HCT116 (cell line): ENCODE data around the gene NFIA. TPM values are rescaled to one million over a fixed set of nuclear protein-coding genes. Genes with fewer than 3 reads are reported as not detected.

Source experiments
- ATAC-seq: fragments of 200-7000 bp; cut with Tn5 transposase; 2 replicates; pipeline ENCODE4 v1.9.1; 2020; ENCODE audit warnings: mild to moderate bottlenecking, moderate library complexity
- BruUV-seq: library from RNA; stranded (reverse); fragments of 400-500 nt; replicated peaks from 2 replicates; lab custom pipeline; 2021; lab: Mats Ljungman, UMichigan
- CTCF ChIA-PET: fragments of 300-600 bp; sonication (Branson Sonifier 250); formaldehyde crosslinking; loops from one replicate; lab custom pipeline; 2021; ENCODE audit warnings: antibody characterized with exemption; lab: Charles Lee
- POLR2A ChIA-PET: fragments of 300-600, 350-600 bp; sonication (Branson Sonifier 250); formaldehyde crosslinking; loops from one replicate; lab custom pipeline; 2021; ENCODE audit warnings: antibody characterized with exemption; lab: Charles Lee
- RAD21 ChIA-PET, 2 experiments: fragments of 300-600 bp; sonication (Branson Sonifier 250); formaldehyde crosslinking; loops; one replicate each; lab custom pipeline; 2023; ENCODE audit warnings: low total read pairs in 2 of 2; ENCODE audit not compliant: uncharacterized antibody in 2 of 2, unreplicated experiment in 2 of 2, low non-redundant PET in 1 of 2; lab: Charles Lee
- DNase-seq: peaks from one replicate; pipeline ENCODE4 v3.0.0-alpha.2; 2010; ENCODE audit warnings: low read depth, low spot score
- H2AFZ ChIP-seq: fragments of 200-600 bp; shearing (Covaris generic), sonication (generic); 2 replicates; pipeline ENCODE4 v1.6.1; 2017; ENCODE audit warnings: low read depth, mixed run types, mixed read lengths, antibody characterized with exemption, low read length; ENCODE audit not compliant: poor library complexity, severe bottlenecking
- H3K27ac ChIP-seq: 2 replicates; pipeline ENCODE4 v1.5.1; 2012; ENCODE audit warnings: low read depth, low read length
- H3K27me3 ChIP-seq: fragments of 200-600 bp; sonication (generic); 2 replicates; pipeline ENCODE4 v1.6.1; 2016; ENCODE audit warnings: mixed run types, low read length, mixed read lengths; ENCODE audit not compliant: insufficient read depth
- H3K36me3 ChIP-seq, 2 experiments: fragments of 200-500 bp in 1 of 2; fragments of 200-600 bp in 1 of 2; sonication (Bioruptor generic) in 1 of 2; sonication (generic) in 1 of 2; 2 replicates each; pipeline versions ENCODE4 v1.5.1 to v1.6.1; 2014 to 2016; ENCODE audit warnings: low read length in 2 of 2, inconsistent platforms in 1 of 2, mixed read lengths in 1 of 2, mixed run types in 1 of 2; ENCODE audit not compliant: insufficient read depth in 2 of 2, control insufficient read depth in 1 of 2
- H3K4me1 ChIP-seq, 2 experiments: fragments of 200-600 bp in 1 of 2; sonication (generic) in 1 of 2; 2 replicates each; pipeline versions ENCODE4 v1.5.1 to v1.6.1; 2012 to 2017; ENCODE audit warnings: low read length in 2 of 2, inconsistent platforms in 1 of 2, mild to moderate bottlenecking in 1 of 2, mixed read lengths in 1 of 2, mixed run types in 1 of 2, moderate library complexity in 1 of 2; ENCODE audit not compliant: insufficient read depth in 2 of 2, control insufficient read depth in 1 of 2
- H3K4me2 ChIP-seq: fragments of 200-600 bp; sonication (generic); 2 replicates; pipeline ENCODE4 v1.6.1; 2017; ENCODE audit warnings: mixed run types, low read length, mixed read lengths
- H3K4me3 ChIP-seq, 2 experiments: fragments of 200-600 bp in 1 of 2; sonication (generic) in 1 of 2; replicated peaks in 1 of 2; 2 replicates each; pipeline ENCODE4 v1.5.1; 2011 to 2016; ENCODE audit warnings: low read length in 2 of 2, control low read depth in 1 of 2, low read depth in 1 of 2, mild to moderate bottlenecking in 1 of 2, mixed read lengths in 1 of 2, mixed run types in 1 of 2
- H3K79me2 ChIP-seq: fragments of 200-600 bp; sonication (generic); 2 replicates; pipeline ENCODE4 v1.6.1; 2017; ENCODE audit warnings: mild to moderate bottlenecking, mixed run types, low read length, moderate library complexity, mixed read lengths; ENCODE audit not compliant: insufficient read depth
- H3K9ac ChIP-seq: fragments of 200-600 bp; sonication (generic); 2 replicates; pipeline ENCODE4 v1.6.1; 2016; ENCODE audit warnings: low read length, mixed read lengths
- H3K9me2 ChIP-seq: fragments of 200-600 bp; sonication (generic), shearing (Covaris generic); 2 replicates; pipeline ENCODE4 v1.6.1; 2017; ENCODE audit warnings: mixed run types, mild to moderate bottlenecking, moderate library complexity; ENCODE audit not compliant: insufficient read depth
- H3K9me3 ChIP-seq, 2 experiments: fragments of 200-500 bp in 1 of 2; fragments of 200-600 bp in 1 of 2; sonication (Bioruptor generic) in 1 of 2; sonication (generic) in 1 of 2; 2 replicates each; pipeline ENCODE4 v1.6.1; 2014 to 2017; ENCODE audit warnings: low read length in 2 of 2, mixed read lengths in 2 of 2, inconsistent platforms in 1 of 2, low read depth in 1 of 2, mild to moderate bottlenecking in 1 of 2, mixed run types in 1 of 2, moderate library complexity in 1 of 2; ENCODE audit not compliant: control insufficient read depth in 1 of 2, insufficient read depth in 1 of 2
- H4K20me1 ChIP-seq: fragments of 200-600 bp; sonication (generic), shearing (Covaris generic); 2 replicates; pipeline ENCODE4 v1.6.1; 2017; ENCODE audit warnings: mixed run types, mild to moderate bottlenecking, moderate library complexity; ENCODE audit not compliant: insufficient read depth
- EGR1 ChIP-seq: IDR thresholded peaks from 2 replicates; pipeline ENCODE4 v1.6.1; 2012; ENCODE audit warnings: low read depth
- ELF1 ChIP-seq: IDR thresholded peaks from 2 replicates; pipeline ENCODE4 v1.6.1; 2012; ENCODE audit warnings: low read depth, borderline replicate concordance
- EZH2 ChIP-seq: fragments of 200-600 bp; sonication (generic); IDR thresholded peaks from 2 replicates; pipeline ENCODE4 v1.6.1; 2017; ENCODE audit warnings: antibody characterized with exemption, mixed run types
- EZH2phosphoT487 ChIP-seq: fragments of 200-600 bp; IDR thresholded peaks from 2 replicates; pipeline ENCODE4 v1.6.1; 2018; ENCODE audit warnings: antibody characterized with exemption, borderline replicate concordance
- JUND ChIP-seq: IDR thresholded peaks from 2 replicates; pipeline ENCODE4 v1.6.1; 2012
- RAD21 ChIP-seq: IDR thresholded peaks from 2 replicates; pipeline ENCODE4 v1.6.1; 2012; ENCODE audit warnings: low read depth, mild to moderate bottlenecking
- SRF ChIP-seq: IDR thresholded peaks from 2 replicates; pipeline ENCODE4 v1.6.1; 2012; ENCODE audit warnings: low read depth
- ZFX ChIP-seq: fragments of 450-650 bp; IDR thresholded peaks from 2 replicates; pipeline ENCODE4 v1.6.1; 2017
- intact Hi-C: fragments of 100-400 bp; cut with micrococcal nuclease; formaldehyde crosslinking; loops from 2 replicates; pipeline ENCODE4 v1.10.0; 2022
- total RNA-seq: library from RNA; stranded (reverse); gene quantifications from one replicate; pipeline ENCODE4 v1.2.1, GENCODE V29; 2021; ENCODE audit not compliant: unreplicated experiment
- TF ChIP-seq, protein P1 (sequence below): IDR thresholded peaks from 2 replicates; pipeline ENCODE4 v1.6.1; 2012; ENCODE audit warnings: low read depth

Gene NFIA
- total RNA-seq, 1 experiment from 2014 or later = 17.2 TPM

DNA sequence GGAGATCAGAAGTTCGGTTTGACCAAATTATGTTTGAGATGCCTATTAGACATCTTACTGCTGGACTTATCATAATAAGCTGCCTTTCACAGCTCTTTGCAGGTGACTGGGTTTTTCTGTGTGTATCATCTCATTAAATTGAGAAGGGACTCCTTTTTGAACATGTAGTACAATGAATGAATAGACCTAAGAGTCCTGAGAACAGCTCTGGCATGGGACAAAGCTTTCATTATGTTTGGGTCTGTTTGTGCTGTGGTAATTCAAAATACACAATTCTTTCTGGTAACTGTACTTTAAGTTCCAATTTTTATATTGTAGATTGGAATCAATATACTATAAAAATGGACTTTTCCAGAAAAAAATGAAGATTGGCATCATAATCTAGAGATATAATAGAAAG lies 330.2 kb downstream of the NFIA start (continued):
- TF ChIP-seq, protein P1, sequence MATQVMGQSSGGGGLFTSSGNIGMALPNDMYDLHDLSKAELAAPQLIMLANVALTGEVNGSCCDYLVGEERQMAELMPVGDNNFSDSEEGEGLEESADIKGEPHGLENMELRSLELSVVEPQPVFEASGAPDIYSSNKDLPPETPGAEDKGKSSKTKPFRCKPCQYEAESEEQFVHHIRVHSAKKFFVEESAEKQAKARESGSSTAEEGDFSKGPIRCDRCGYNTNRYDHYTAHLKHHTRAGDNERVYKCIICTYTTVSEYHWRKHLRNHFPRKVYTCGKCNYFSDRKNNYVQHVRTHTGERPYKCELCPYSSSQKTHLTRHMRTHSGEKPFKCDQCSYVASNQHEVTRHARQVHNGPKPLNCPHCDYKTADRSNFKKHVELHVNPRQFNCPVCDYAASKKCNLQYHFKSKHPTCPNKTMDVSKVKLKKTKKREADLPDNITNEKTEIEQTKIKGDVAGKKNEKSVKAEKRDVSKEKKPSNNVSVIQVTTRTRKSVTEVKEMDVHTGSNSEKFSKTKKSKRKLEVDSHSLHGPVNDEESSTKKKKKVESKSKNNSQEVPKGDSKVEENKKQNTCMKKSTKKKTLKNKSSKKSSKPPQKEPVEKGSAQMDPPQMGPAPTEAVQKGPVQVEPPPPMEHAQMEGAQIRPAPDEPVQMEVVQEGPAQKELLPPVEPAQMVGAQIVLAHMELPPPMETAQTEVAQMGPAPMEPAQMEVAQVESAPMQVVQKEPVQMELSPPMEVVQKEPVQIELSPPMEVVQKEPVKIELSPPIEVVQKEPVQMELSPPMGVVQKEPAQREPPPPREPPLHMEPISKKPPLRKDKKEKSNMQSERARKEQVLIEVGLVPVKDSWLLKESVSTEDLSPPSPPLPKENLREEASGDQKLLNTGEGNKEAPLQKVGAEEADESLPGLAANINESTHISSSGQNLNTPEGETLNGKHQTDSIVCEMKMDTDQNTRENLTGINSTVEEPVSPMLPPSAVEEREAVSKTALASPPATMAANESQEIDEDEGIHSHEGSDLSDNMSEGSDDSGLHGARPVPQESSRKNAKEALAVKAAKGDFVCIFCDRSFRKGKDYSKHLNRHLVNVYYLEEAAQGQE = no peak
- TF ChIP-seq, all 23 proteins: peak for 0

DNA sequence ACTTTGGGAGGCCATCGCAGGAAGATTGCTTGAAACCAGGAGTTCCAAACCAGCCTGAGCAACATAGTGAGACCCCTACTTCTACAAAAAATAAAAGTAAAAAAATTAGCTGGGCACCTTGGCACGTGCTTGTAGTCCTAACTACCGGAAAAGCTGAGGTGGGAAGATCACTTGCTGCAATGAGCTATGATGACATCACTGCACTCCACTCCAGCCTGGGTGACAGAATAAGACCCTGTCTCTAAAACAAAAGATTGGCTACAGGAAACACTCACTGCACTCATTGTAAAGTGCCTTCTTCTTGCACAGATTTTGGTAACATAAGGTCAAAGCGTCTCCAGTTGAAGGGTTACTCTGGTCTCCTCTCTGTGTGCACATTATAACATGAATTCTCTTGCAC lies 336.8 kb downstream of the NFIA start:
- POLR2A ChIA-PET = no interaction called here

DNA sequence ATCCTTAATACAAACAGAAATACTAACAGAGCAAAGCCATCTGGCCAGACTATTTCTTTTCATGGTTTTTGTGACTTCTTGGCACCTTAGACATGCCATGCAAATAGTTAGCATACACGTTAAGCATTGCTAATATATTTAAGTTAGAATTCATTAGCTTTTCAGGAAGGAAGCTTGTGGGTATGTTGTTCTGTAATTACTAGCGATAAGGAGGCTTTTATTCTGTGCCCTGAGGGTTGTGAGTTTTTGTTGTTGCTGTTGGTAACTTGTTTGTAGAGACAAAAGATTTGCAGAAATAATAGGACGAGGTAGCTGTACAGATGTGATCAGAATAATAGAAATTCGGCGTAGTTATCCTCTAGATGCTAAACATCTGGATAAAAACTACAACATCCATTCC lies 337.3 kb downstream of the NFIA start:
- Histone ChIP-seq H3K27ac (no peak overlapping the region), H3K4me3 (no peak overlapping the region)
- intact Hi-C loops = no loop called here

More for the DNA sequence above, 336.8 kb downstream of the NFIA start:
- Histone ChIP-seq H3K36me3 (no peaks in the 10 kb centered on the region), H3K9ac (no peak overlapping the region), H3K27me3 (no peaks in the 10 kb centered on the region), H3K27ac (no peak overlapping the region), H3K4me2 (no peak overlapping the region), H3K9me2 (no peaks in the 10 kb centered on the region), H3K4me3 (no peak overlapping the region), H3K9me3 (no peaks in the 10 kb centered on the region), H3K79me2 (no peaks in the 10 kb centered on the region), H2AFZ (no peak overlapping the region), H3K4me1 (peaks cover 1 to 3% of the 10 kb centered on the region in 2 experiments; a peak in 2 of 4 replicates), H4K20me1 (no peaks in the 10 kb centered on the region)
- no peak for TF ChIP-seq ELF1
- TF ChIP-seq RAD21 = no peak
- TF ChIP-seq EGR1 = no peak
- no TSS peak for BruUV-seq
- ChIA-PET RAD21 (no interaction called here), CTCF (no interaction called here)
- DNase-seq (no peak), ATAC-seq (no peak)
- intact Hi-C loops = no loop called here

More for the DNA sequence above, 337.3 kb downstream of the NFIA start:
- DNase-seq (no peak), ATAC-seq (no peak)
- Histone ChIP-seq H2AFZ (no peak overlapping the region), H3K4me2 (no peak overlapping the region), H3K79me2 (no peaks in the 10 kb centered on the region), H3K27me3 (no peaks in the 10 kb centered on the region), H4K20me1 (no peaks in the 10 kb centered on the region), H3K9me3 (no peaks in the 10 kb centered on the region), H3K9ac (no peak overlapping the region), H3K4me1 (peaks cover 3 to 6% of the 10 kb centered on the region in 2 experiments; a peak in 2 of 4 replicates), H3K9me2 (no peaks in the 10 kb centered on the region), H3K36me3 (no peaks in the 10 kb centered on the region)
- POLR2A ChIA-PET = no interaction called here
- CTCF ChIA-PET = no interaction called here
- BruUV-seq = no TSS peak
- RAD21 ChIA-PET = no interaction called here
- TF ChIP-seq JUND (no peak), EGR1 (no peak), SRF (no peak), ZFX (no peak), EZH2phosphoT487 (no peak), EZH2 (no peak), ELF1 (no peak)
